ENCODE results near the gene ROBO1. TPM values are rescaled to one million over a fixed set of nuclear protein-coding genes. Genes with fewer than 3 reads are reported as not detected.
"Not testable (repeated sequence)": the region's sequence is repeated elsewhere in the genome, so short reads cannot be mapped to it uniquely, and the experiment has no call there.

ROBO1 gene
- total RNA-seq, 1 experiment from 2014 or later: 19.5 TPM

GRCh38 chr3:79314544-79314943 is 453.3 kb downstream of the ROBO1 start:
- no peak for DNase-seq (ENCODE audit: low read depth)

GRCh38 chr3:79310016-79310415 is 457.8 kb downstream of the ROBO1 start:
- no peak for DNase-seq (ENCODE audit: low read depth)

GRCh38 chr3:79306934-79307570 is 460.7 kb downstream of the ROBO1 start:
- no peak for DNase-seq (ENCODE audit: low read depth)

- not testable (repeated sequence) for DNase-seq (ENCODE audit: low read depth)
Measured at GRCh38 chr3:79299949-79300635, 467.7 kb downstream of the ROBO1 start.

- peak; percentile 72 for DNase-seq (ENCODE audit: low read depth)
Measured at GRCh38 chr3:79297245-79297960, 470.4 kb downstream of the ROBO1 start.

- peak; percentile 7 for DNase-seq (ENCODE audit: low read depth)
Measured at GRCh38 chr3:79286882-79287281, 480.9 kb downstream of the ROBO1 start.

- DNase-seq (ENCODE audit: low read depth): no peak
Measured at GRCh38 chr3:79285871-79286270, 481.9 kb downstream of the ROBO1 start.

GRCh38 chr3:79285380-79285779 is 482.4 kb downstream of the ROBO1 start:
- DNase-seq (ENCODE audit: low read depth): no peak

- DNase-seq (ENCODE audit: low read depth): no peak
Measured at GRCh38 chr3:79284781-79285180, 483.0 kb downstream of the ROBO1 start.

GRCh38 chr3:79278681-79279080 is 489.1 kb downstream of the ROBO1 start:
- DNase-seq (ENCODE audit: low read depth): no peak

- no peak for DNase-seq (ENCODE audit: low read depth)
Measured at GRCh38 chr3:79268422-79268821, 499.4 kb downstream of the ROBO1 start.

- DNase-seq (ENCODE audit: low read depth): no peak
Measured at GRCh38 chr3:79264892-79265291, 502.9 kb downstream of the ROBO1 start.

- no peak for DNase-seq (ENCODE audit: low read depth)
Measured at GRCh38 chr3:79263423-79263822, 504.4 kb downstream of the ROBO1 start.

GRCh38 chr3:79258479-79258878 is 509.3 kb downstream of the ROBO1 start:
- DNase-seq (ENCODE audit: low read depth): no peak

GRCh38 chr3:79257791-79258190 is 510.0 kb downstream of the ROBO1 start:
- no peak for DNase-seq (ENCODE audit: low read depth)

GRCh38 chr3:79255702-79256101 is 512.1 kb downstream of the ROBO1 start:
- DNase-seq (ENCODE audit: low read depth): no peak

- no peak for DNase-seq (ENCODE audit: low read depth)
Measured at GRCh38 chr3:79255292-79255691, 512.5 kb downstream of the ROBO1 start.

GRCh38 chr3:79253704-79254103 is 514.1 kb downstream of the ROBO1 start:
- DNase-seq (ENCODE audit: low read depth): peak; percentile 17

GRCh38 chr3:79253271-79253670 is 514.5 kb downstream of the ROBO1 start:
- DNase-seq (ENCODE audit: low read depth): no peak

GRCh38 chr3:79250746-79251145 is 517.1 kb downstream of the ROBO1 start:
- no peak for DNase-seq (ENCODE audit: low read depth)

GRCh38 chr3:79249701-79250100 is 518.1 kb downstream of the ROBO1 start:
- DNase-seq (ENCODE audit: low read depth): no peak

GRCh38 chr3:79247725-79248043 is 520.1 kb downstream of the ROBO1 start:
- peak; percentile 39 for DNase-seq (ENCODE audit: low read depth)

Measured in Daoy (cell line).